GM23338 (cell line): Measurements from ENCODE around the gene FCN1. TPM values are rescaled to one million over a fixed set of nuclear protein-coding genes. Genes with fewer than 3 reads are reported as not detected.

Experiments used
- ATAC-seq: fragments of 200-7000 bp; cut with Tn5 transposase; 3 replicates; pipeline ENCODE4 v1.9.1; 2020
- DNase-seq: peaks from one replicate; pipeline ENCODE4 v3.0.0-alpha.2; 2015; ENCODE audit warnings: low spot score
- H2AFZ ChIP-seq: fragments of 200-600 bp; sonication (generic); 2 replicates; pipeline ENCODE4 v1.8.0; 2016; ENCODE audit warnings: antibody characterized with exemption, mild to moderate bottlenecking, moderate library complexity
- H3F3A ChIP-seq: fragments of 200-600 bp; sonication (generic); replicated peaks from 2 replicates; pipeline ENCODE4 v1.8.0; 2017; ENCODE audit warnings: antibody characterized with exemption, mixed run types, low read depth
- H3K27ac ChIP-seq: fragments of 200-600 bp; sonication (generic); 2 replicates; pipeline ENCODE4 v1.6.1; 2016; ENCODE audit warnings: low read depth
- H3K27me3 ChIP-seq: fragments of 200-600 bp; sonication (generic); 2 replicates; pipeline ENCODE4 v1.8.0; 2016; ENCODE audit warnings: mild to moderate bottlenecking, mixed run types, moderate library complexity; ENCODE audit not compliant: insufficient read depth
- H3K36me3 ChIP-seq: fragments of 200-600 bp; sonication (generic); 2 replicates; pipeline ENCODE4 v1.8.0; 2016; ENCODE audit warnings: mild to moderate bottlenecking; ENCODE audit not compliant: insufficient read depth
- H3K4me1 ChIP-seq: fragments of 200-600 bp; sonication (generic); 2 replicates; pipeline ENCODE4 v1.8.0; 2016; ENCODE audit warnings: mild to moderate bottlenecking, moderate library complexity; ENCODE audit not compliant: insufficient read depth
- H3K4me2 ChIP-seq: fragments of 200-600 bp; sonication (generic); 2 replicates; pipeline ENCODE4 v1.7.1; 2017; ENCODE audit warnings: mixed run types
- H3K4me3 ChIP-seq: fragments of 200-600 bp; sonication (generic); 2 replicates; pipeline ENCODE4 v1.6.1; 2016; ENCODE audit warnings: mixed run types
- H3K79me2 ChIP-seq: fragments of 200-600 bp; sonication (generic); replicated peaks from 2 replicates; pipeline ENCODE4 v1.8.0; 2017; ENCODE audit warnings: mild to moderate bottlenecking; ENCODE audit not compliant: insufficient read depth
- H3K9me2 ChIP-seq: fragments of 200-600 bp; sonication (generic); 2 replicates; pipeline ENCODE4 v1.8.0; 2017; ENCODE audit not compliant: insufficient read depth
- H4K20me1 ChIP-seq: fragments of 200-600 bp; sonication (generic); replicated peaks from 2 replicates; pipeline ENCODE4 v1.8.0; 2017; ENCODE audit warnings: mild to moderate bottlenecking; ENCODE audit not compliant: insufficient read depth
- H3K27ac Mint-ChIP-seq: 2 replicates; pipeline ENCODE4 v1.8.0; 2020; ENCODE audit warnings: inconsistent platforms, mild to moderate bottlenecking, moderate library complexity, mixed read lengths
- H3K27me3 Mint-ChIP-seq: 3 replicates; pipeline ENCODE4 v1.8.0; 2022; ENCODE audit warnings: low read depth, mild to moderate bottlenecking, moderate library complexity, mixed read lengths, inconsistent platforms; ENCODE audit not compliant: insufficient read depth, poor library complexity
- H3K36me3 Mint-ChIP-seq: 3 replicates; pipeline ENCODE4 v1.8.0; 2021; ENCODE audit warnings: low read depth, mild to moderate bottlenecking, inconsistent platforms, moderate library complexity, mixed read lengths
- H3K4me1 Mint-ChIP-seq: 3 replicates; pipeline ENCODE4 v1.8.0; 2020; ENCODE audit warnings: mild to moderate bottlenecking, inconsistent platforms, mixed read lengths
- H3K4me3 Mint-ChIP-seq: 3 replicates; pipeline ENCODE4 v1.8.0; 2021; ENCODE audit warnings: moderate library complexity, mild to moderate bottlenecking, inconsistent platforms, mixed read lengths
- H3K9me3 Mint-ChIP-seq: 3 replicates; pipeline ENCODE4 v1.8.0; 2020; ENCODE audit warnings: moderate library complexity, mild to moderate bottlenecking, inconsistent platforms, mixed read lengths
- CREB1 ChIP-seq: fragments of 250-450 bp; sonication (Bioruptor Pico); IDR thresholded peaks from 2 replicates; pipeline ENCODE4 v1.5.0; 2020; ENCODE audit warnings: low read depth, mild to moderate bottlenecking, moderate library complexity
- EZH2phosphoT487 ChIP-seq: fragments of 200-600 bp; sonication (generic); IDR thresholded peaks from one replicate; pipeline ENCODE4 v1.8.1; 2018; ENCODE audit warnings: antibody characterized with exemption; ENCODE audit not compliant: unreplicated experiment
- JUNB ChIP-seq: IDR thresholded peaks from one replicate; pipeline ENCODE4 v1.6.1; 2016; ENCODE audit warnings: antibody characterized with exemption; ENCODE audit not compliant: unreplicated experiment
- NANOG ChIP-seq: IDR thresholded peaks from 2 replicates; pipeline ENCODE4 v1.6.1; 2016; ENCODE audit warnings: antibody characterized with exemption, borderline replicate concordance
- POLR2AphosphoS5 ChIP-seq: IDR thresholded peaks from 2 replicates; pipeline ENCODE4 v1.6.1; 2016; ENCODE audit warnings: antibody characterized with exemption, low read depth
- ZNF114 ChIP-seq: fragments of 250-450 bp; sonication (Bioruptor Pico); IDR thresholded peaks from 2 replicates; pipeline ENCODE4 v1.5.0; 2020; ENCODE audit warnings: mild to moderate bottlenecking, moderate library complexity
- polyA plus RNA-seq: library from polyadenylated mRNA; unstranded; fragments of >200 nt; fragmentation: Nextera tagmentation; extraction: Ambion mirVana; gene quantifications from 2 replicates; pipeline ENCODE4 v1.2.1, GENCODE V29; 2016
- total RNA-seq: library from RNA; depleted of rRNA; stranded (reverse); fragments of >200 nt; shearing (Covaris generic); gene quantifications from 2 replicates; pipeline ENCODE4 v1.2.3, GENCODE V29; 2014
- TF ChIP-seq, protein P1 (sequence below): fragments of 250-450 bp; sonication (Bioruptor Pico); IDR thresholded peaks from 2 replicates; pipeline ENCODE4 v1.5.0; 2020; ENCODE audit warnings: mild to moderate bottlenecking, moderate library complexity
- TF ChIP-seq, protein P2 (sequence below): IDR thresholded peaks from one replicate; pipeline ENCODE4 v1.6.1; 2018; ENCODE audit warnings: antibody characterized with exemption; ENCODE audit not compliant: unreplicated experiment
- TF ChIP-seq, protein P3 (sequence below): IDR thresholded peaks from 2 replicates; pipeline ENCODE4 v1.6.1; 2016; ENCODE audit warnings: antibody characterized with exemption
- TF ChIP-seq, protein P4 (sequence below), 2 experiments: fragments of 200-600 bp in 1 of 2; sonication (generic) in 1 of 2; conservative IDR thresholded peaks; 2 replicates each; pipeline versions ENCODE4 v1.5.1 to v1.6.1; 2016 to 2017; ENCODE audit warnings: antibody characterized with exemption in 2 of 2, low read depth in 2 of 2, mild to moderate bottlenecking in 2 of 2, moderate library complexity in 1 of 2

FCN1 gene
- total and polyA plus RNA-seq, 2 experiments from 2014 or later = not detected

DNA sequence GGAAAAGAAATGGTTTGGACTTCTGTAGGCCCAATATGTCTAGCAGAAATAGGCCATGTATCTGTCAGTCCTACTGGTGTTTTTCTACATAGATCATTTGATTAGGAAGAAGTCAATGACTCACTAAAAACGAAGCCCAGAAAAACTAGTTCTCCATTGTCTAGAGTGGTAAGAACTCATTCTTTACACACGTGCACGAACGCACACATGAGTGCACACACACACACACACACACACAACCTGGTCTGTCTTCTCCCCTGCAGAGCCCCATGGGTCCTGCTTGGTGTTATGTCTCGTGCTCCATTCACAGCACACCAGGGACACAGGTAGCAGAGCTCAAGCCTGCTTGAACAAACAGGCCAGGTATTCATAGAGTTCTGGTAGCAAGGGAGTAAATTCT is 14.9 kb upstream of the FCN1 start:
- H4K20me1 ChIP-seq = no peaks in the 10 kb centered on the region
- ATAC-seq = no peak

DNA sequence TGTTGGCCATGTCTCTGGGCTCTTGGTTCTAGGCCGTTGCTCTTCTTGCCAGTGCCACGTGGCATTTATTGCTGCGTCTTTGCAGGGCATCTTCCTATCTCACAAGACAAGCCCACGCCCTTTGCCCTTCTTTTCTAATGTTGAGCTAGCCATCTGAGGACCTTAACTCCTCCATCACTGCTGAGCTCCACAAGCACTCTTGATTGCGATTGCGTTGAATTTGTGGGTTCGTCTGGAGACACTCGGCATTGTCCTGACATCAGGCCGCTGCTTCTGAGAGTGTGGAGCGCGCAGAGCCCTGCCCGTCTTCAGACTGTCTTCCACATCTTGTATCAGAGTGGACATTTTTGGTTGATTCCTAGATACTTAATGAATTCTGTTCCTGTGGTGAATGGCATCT is 14.5 kb upstream of the FCN1 start:
- no peak overlapping the region for H3K4me3 Mint-ChIP-seq
- Histone ChIP-seq H4K20me1 (no peaks in the 10 kb centered on the region), H3K9me2 (0 out of 2 replicates have a peak, but pooled peaks cover 3% of the 10 kb centered on the region), H3K27me3 (no peaks in the 10 kb centered on the region), H3K4me3 (no peak overlapping the region), H3K4me1 (no peaks in the 10 kb centered on the region), H3F3A (no peaks in the 10 kb centered on the region), H3K4me2 (no peak overlapping the region), H3K79me2 (no peaks in the 10 kb centered on the region), H2AFZ (no peak overlapping the region), H3K36me3 (no peaks in the 10 kb centered on the region), H3K27ac (no peak overlapping the region)
- H3K27ac Mint-ChIP-seq = no peak overlapping the region
- ATAC-seq (no peak), DNase-seq (no peak)
- peaks cover 14% of the 10 kb centered on the region for H3K27me3 Mint-ChIP-seq
- peaks cover 4% of the 10 kb centered on the region for H3K4me1 Mint-ChIP-seq
- no peaks in the 10 kb centered on the region; the same call in 2 of the 3 replicates for H3K36me3 Mint-ChIP-seq
- no peaks in the 10 kb centered on the region for H3K9me3 Mint-ChIP-seq
- TF ChIP-seq CREB1 (no peak), POLR2AphosphoS5 (no peak), JUNB (no peak), EZH2phosphoT487 (no peak), NANOG (no peak)
- TF ChIP-seq, protein P1, sequence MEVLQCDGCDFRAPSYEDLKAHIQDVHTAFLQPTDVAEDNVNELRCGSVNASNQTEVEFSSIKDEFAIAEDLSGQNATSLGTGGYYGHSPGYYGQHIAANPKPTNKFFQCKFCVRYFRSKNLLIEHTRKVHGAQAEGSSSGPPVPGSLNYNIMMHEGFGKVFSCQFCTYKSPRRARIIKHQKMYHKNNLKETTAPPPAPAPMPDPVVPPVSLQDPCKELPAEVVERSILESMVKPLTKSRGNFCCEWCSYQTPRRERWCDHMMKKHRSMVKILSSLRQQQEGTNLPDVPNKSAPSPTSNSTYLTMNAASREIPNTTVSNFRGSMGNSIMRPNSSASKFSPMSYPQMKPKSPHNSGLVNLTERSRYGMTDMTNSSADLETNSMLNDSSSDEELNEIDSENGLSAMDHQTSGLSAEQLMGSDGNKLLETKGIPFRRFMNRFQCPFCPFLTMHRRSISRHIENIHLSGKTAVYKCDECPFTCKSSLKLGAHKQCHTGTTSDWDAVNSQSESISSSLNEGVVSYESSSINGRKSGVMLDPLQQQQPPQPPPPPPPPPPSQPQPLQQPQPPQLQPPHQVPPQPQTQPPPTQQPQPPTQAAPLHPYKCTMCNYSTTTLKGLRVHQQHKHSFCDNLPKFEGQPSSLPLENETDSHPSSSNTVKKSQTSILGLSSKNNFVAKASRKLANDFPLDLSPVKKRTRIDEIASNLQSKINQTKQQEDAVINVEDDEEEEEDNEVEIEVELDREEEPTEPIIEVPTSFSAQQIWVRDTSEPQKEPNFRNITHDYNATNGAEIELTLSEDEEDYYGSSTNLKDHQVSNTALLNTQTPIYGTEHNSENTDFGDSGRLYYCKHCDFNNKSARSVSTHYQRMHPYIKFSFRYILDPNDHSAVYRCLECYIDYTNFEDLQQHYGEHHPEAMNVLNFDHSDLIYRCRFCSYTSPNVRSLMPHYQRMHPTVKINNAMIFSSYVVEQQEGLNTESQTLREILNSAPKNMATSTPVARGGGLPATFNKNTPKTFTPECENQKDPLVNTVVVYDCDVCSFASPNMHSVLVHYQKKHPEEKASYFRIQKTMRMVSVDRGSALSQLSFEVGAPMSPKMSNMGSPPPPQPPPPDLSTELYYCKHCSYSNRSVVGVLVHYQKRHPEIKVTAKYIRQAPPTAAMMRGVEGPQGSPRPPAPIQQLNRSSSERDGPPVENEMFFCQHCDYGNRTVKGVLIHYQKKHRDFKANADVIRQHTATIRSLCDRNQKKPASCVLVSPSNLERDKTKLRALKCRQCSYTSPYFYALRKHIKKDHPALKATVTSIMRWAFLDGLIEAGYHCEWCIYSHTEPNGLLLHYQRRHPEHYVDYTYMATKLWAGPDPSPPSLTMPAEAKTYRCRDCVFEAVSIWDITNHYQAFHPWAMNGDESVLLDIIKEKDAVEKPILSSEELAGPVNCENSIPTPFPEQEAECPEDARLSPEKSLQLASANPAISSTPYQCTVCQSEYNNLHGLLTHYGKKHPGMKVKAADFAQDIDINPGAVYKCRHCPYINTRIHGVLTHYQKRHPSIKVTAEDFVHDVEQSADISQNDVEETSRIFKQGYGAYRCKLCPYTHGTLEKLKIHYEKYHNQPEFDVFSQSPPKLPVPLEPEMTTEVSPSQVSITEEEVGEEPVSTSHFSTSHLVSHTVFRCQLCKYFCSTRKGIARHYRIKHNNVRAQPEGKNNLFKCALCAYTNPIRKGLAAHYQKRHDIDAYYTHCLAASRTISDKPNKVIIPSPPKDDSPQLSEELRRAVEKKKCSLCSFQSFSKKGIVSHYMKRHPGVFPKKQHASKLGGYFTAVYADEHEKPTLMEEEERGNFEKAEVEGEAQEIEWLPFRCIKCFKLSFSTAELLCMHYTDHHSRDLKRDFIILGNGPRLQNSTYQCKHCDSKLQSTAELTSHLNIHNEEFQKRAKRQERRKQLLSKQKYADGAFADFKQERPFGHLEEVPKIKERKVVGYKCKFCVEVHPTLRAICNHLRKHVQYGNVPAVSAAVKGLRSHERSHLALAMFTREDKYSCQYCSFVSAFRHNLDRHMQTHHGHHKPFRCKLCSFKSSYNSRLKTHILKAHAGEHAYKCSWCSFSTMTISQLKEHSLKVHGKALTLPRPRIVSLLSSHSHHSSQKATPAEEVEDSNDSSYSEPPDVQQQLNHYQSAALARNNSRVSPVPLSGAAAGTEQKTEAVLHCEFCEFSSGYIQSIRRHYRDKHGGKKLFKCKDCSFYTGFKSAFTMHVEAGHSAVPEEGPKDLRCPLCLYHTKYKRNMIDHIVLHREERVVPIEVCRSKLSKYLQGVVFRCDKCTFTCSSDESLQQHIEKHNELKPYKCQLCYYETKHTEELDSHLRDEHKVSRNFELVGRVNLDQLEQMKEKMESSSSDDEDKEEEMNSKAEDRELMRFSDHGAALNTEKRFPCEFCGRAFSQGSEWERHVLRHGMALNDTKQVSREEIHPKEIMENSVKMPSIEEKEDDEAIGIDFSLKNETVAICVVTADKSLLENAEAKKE (CRISPR knock-in tag) = no peak
- TF ChIP-seq, protein P2, sequence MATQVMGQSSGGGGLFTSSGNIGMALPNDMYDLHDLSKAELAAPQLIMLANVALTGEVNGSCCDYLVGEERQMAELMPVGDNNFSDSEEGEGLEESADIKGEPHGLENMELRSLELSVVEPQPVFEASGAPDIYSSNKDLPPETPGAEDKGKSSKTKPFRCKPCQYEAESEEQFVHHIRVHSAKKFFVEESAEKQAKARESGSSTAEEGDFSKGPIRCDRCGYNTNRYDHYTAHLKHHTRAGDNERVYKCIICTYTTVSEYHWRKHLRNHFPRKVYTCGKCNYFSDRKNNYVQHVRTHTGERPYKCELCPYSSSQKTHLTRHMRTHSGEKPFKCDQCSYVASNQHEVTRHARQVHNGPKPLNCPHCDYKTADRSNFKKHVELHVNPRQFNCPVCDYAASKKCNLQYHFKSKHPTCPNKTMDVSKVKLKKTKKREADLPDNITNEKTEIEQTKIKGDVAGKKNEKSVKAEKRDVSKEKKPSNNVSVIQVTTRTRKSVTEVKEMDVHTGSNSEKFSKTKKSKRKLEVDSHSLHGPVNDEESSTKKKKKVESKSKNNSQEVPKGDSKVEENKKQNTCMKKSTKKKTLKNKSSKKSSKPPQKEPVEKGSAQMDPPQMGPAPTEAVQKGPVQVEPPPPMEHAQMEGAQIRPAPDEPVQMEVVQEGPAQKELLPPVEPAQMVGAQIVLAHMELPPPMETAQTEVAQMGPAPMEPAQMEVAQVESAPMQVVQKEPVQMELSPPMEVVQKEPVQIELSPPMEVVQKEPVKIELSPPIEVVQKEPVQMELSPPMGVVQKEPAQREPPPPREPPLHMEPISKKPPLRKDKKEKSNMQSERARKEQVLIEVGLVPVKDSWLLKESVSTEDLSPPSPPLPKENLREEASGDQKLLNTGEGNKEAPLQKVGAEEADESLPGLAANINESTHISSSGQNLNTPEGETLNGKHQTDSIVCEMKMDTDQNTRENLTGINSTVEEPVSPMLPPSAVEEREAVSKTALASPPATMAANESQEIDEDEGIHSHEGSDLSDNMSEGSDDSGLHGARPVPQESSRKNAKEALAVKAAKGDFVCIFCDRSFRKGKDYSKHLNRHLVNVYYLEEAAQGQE = no peak
- TF ChIP-seq, protein P3, sequence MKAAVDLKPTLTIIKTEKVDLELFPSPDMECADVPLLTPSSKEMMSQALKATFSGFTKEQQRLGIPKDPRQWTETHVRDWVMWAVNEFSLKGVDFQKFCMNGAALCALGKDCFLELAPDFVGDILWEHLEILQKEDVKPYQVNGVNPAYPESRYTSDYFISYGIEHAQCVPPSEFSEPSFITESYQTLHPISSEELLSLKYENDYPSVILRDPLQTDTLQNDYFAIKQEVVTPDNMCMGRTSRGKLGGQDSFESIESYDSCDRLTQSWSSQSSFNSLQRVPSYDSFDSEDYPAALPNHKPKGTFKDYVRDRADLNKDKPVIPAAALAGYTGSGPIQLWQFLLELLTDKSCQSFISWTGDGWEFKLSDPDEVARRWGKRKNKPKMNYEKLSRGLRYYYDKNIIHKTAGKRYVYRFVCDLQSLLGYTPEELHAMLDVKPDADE = no peak
- TF ChIP-seq, protein P4, sequence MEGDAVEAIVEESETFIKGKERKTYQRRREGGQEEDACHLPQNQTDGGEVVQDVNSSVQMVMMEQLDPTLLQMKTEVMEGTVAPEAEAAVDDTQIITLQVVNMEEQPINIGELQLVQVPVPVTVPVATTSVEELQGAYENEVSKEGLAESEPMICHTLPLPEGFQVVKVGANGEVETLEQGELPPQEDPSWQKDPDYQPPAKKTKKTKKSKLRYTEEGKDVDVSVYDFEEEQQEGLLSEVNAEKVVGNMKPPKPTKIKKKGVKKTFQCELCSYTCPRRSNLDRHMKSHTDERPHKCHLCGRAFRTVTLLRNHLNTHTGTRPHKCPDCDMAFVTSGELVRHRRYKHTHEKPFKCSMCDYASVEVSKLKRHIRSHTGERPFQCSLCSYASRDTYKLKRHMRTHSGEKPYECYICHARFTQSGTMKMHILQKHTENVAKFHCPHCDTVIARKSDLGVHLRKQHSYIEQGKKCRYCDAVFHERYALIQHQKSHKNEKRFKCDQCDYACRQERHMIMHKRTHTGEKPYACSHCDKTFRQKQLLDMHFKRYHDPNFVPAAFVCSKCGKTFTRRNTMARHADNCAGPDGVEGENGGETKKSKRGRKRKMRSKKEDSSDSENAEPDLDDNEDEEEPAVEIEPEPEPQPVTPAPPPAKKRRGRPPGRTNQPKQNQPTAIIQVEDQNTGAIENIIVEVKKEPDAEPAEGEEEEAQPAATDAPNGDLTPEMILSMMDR (conservative IDR thresholded peaks at IDR 0.05; ENCODE audit: low read depth in 2 of 2) = no peak

More for the DNA sequence above, 14.9 kb upstream of the FCN1 start:
- Mint-ChIP-seq H3K27me3 (peaks cover 16% of the 10 kb centered on the region), H3K4me3 (no peak overlapping the region), H3K36me3 (no peaks in the 10 kb centered on the region; the same call in 2 of the 3 replicates), H3K9me3 (no peaks in the 10 kb centered on the region), H3K27ac (no peak overlapping the region), H3K4me1 (peaks cover 4% of the 10 kb centered on the region)
- Histone ChIP-seq H3K4me3 (no peak overlapping the region), H3K27ac (no peak overlapping the region), H3K36me3 (no peaks in the 10 kb centered on the region), H2AFZ (no peak overlapping the region), H3K9me2 (0 out of 2 replicates have a peak, but pooled peaks cover 3% of the 10 kb centered on the region), H3K27me3 (no peaks in the 10 kb centered on the region), H3K79me2 (no peaks in the 10 kb centered on the region), H3F3A (no peaks in the 10 kb centered on the region), H3K4me1 (no peaks in the 10 kb centered on the region), H3K4me2 (no peak overlapping the region)
- no peak for DNase-seq
- TF ChIP-seq CREB1 (no peak), ZNF114 (no peak)
